Upper lobe of right lung (tissue), 1 donor: ENCODE data around the gene KCTD12. TPM values are rescaled to one million over a fixed set of nuclear protein-coding genes. Genes with fewer than 3 reads are reported as not detected.

Experiments
- ATAC-seq: fragments of 200-7000 bp; cut with Tn5 transposase; one replicate; pipeline ENCODE4 v1.9.1; 2020; ENCODE audit warnings: mild to moderate bottlenecking, moderate library complexity
- DNase-seq: peaks from one replicate; pipeline ENCODE4 v3.0.0-alpha.2; 2020
- H3K27ac ChIP-seq: fragments of 200-600 bp; one replicate; pipeline ENCODE4 v1.8.0; 2022
- H3K27me3 ChIP-seq: fragments of 200-600 bp; one replicate; pipeline ENCODE4 v1.8.0; 2022; ENCODE audit warnings: mild to moderate bottlenecking
- H3K36me3 ChIP-seq: fragments of 200-600 bp; one replicate; pipeline ENCODE4 v1.8.0; 2022
- H3K4me1 ChIP-seq: fragments of 200-600 bp; one replicate; pipeline ENCODE4 v1.8.0; 2022
- H3K4me3 ChIP-seq: fragments of 200-600 bp; one replicate; pipeline ENCODE4 v1.8.0; 2022; ENCODE audit warnings: mild to moderate bottlenecking
- H3K9me3 ChIP-seq: fragments of 200-600 bp; one replicate; pipeline ENCODE4 v1.8.0; 2022
- intact Hi-C: fragments of 100-400 bp; cut with DNase I; formaldehyde crosslinking; loops from one replicate; pipeline ENCODE4 v1.11.0; 2022
- total RNA-seq: library from RNA; stranded (reverse); fragmentation: NEBNext Ultra II Directional; extraction: Animal tissue kit (Norgen Biotek cat#: 25700); gene quantifications from one replicate; pipeline ENCODE4 v1.2.1, GENCODE V29; 2021
- TF ChIP-seq, protein P1 (sequence below): fragments of 200-600 bp; IDR thresholded peaks from one replicate; pipeline ENCODE4 v1.8.0; 2022; ENCODE audit warnings: antibody characterized with exemption
- donor health status: DM: no; HTN: yes; CAD: no; lungs with severe emphysema.

The KCTD12 gene
- total RNA-seq, 1 donor from 2014 or later, result 152 TPM

DNA sequence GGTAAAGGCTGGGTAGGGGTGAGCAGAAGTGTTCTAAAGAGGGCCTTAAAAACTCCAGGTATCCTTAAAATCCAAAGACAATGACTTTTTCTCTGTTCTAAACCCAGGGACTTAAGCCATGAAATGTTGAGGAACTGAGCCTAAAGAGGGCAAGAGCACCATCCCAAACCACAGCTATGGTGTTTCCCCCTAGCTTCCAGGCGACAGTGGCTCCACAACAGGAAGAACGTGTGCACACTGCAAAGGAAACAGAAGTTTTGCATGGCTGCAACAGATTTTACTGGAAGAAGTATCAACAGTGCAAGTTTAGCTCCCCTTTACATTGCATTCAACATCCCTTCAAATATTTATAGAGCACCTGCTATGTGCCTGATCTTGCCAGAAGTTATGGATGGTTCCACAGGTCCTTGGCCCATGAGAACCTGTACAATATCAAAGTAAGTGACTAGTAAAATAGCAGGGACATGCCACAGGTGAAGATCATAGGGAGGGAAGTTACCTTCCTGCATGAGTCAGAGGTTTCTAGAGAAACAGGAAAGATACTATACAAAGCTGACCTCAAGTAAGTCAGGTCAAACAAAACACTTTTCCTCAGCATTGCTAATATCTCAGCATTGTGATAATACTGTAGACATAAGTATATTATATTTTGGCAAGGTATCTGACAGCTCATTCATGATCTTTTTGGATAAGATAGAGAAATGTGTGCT lies 8.4 kb upstream of the KCTD12 start:
- peak; percentile 54 for ATAC-seq
- no peak for DNase-seq
- intact Hi-C loops, result no loop called here
- H3K9me3 ChIP-seq, result no peaks in the 10 kb centered on the region
- H3K36me3 ChIP-seq, result no peaks in the 10 kb centered on the region
- H3K27ac ChIP-seq, result no peak overlapping the region
- TF ChIP-seq, protein P1, sequence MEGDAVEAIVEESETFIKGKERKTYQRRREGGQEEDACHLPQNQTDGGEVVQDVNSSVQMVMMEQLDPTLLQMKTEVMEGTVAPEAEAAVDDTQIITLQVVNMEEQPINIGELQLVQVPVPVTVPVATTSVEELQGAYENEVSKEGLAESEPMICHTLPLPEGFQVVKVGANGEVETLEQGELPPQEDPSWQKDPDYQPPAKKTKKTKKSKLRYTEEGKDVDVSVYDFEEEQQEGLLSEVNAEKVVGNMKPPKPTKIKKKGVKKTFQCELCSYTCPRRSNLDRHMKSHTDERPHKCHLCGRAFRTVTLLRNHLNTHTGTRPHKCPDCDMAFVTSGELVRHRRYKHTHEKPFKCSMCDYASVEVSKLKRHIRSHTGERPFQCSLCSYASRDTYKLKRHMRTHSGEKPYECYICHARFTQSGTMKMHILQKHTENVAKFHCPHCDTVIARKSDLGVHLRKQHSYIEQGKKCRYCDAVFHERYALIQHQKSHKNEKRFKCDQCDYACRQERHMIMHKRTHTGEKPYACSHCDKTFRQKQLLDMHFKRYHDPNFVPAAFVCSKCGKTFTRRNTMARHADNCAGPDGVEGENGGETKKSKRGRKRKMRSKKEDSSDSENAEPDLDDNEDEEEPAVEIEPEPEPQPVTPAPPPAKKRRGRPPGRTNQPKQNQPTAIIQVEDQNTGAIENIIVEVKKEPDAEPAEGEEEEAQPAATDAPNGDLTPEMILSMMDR, result no peak
- H3K4me3 ChIP-seq, result no peak overlapping the region
- no peaks in the 10 kb centered on the region for H3K27me3 ChIP-seq
- no peaks in the 10 kb centered on the region for H3K4me1 ChIP-seq

DNA sequence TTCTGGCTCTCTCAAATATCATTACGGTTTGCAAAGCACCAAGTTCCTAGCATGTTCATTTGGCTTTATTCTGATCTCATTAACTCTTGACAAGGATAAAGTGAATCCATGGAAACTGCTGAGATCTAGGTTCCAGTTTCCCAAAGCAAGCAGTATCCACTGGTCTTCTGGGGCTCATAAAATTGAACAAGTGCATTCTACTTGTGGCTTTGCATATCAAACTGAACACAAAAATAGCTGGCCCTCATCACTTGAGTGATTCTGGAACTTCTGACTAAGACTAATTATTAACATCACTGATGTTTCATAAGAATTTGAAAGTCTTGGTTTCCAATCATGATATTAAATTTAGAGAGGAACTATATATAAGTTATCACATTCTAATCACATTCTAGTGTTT lies 6.3 kb upstream of the KCTD12 start:
- intact Hi-C loops, result no loop called here
- TF ChIP-seq, protein P1, result no peak

DNA sequence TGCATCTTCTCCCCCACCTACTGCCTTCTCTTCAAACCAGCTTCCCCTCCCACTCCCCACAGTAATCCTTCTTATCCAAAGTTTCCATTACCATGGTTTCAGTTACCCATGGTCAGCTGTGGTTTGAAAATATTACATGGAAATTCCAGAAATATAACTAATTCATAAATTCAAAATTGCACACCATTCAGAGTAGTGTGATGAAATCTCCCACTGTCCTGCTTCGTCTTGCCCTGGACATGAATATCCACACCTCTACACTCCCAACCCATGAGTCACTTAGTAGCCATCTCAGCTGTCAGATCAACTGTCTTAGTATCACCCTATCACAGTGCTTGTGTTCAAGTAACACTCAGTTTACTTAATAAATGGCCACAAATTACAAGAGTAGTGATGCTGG lies 3.8 kb upstream of the KCTD12 start:
- H3K4me3 ChIP-seq, result no peak overlapping the region
- intact Hi-C loops, result no loop called here
- TF ChIP-seq, protein P1, result no peak
- H3K27ac ChIP-seq, result no peak overlapping the region
- no peaks in the 10 kb centered on the region for H3K9me3 ChIP-seq
- no peak for ATAC-seq
- peaks cover 7% of the 10 kb centered on the region for H3K4me1 ChIP-seq
- H3K36me3 ChIP-seq, result no peaks in the 10 kb centered on the region
- H3K27me3 ChIP-seq, result no peaks in the 10 kb centered on the region
- no peak for DNase-seq

More for the DNA sequence above, 6.3 kb upstream of the KCTD12 start:
- Histone ChIP-seq H3K27me3 (no peaks in the 10 kb centered on the region), H3K4me3 (no peak overlapping the region), H3K9me3 (no peaks in the 10 kb centered on the region), H3K27ac (no peak overlapping the region), H3K4me1 (peaks cover 2% of the 10 kb centered on the region), H3K36me3 (no peaks in the 10 kb centered on the region)
- DNase-seq, result no peak
- ATAC-seq, result no peak

DNA sequence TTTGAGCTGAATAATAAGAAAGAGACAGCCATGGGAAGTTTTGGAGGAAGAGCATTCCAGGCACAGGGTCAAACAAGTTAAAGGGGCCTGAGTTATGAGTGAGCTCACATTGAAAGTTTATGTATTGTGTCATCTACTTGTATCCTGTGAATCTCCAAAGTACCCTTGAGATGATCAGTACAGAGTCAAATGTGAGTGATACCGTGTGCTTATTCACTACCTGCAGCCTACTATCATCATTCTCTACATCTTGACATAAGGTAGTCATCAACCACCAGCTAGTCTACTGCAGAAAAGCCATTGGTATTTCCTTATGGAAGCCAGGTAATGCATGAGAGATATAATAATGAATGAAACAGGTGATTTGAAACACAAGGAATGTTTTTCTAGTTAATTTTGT lies 3.0 kb upstream of the KCTD12 start:
- intact Hi-C loops, result loop anchor here (10.0 kb wide), 1 partner anchor 224 kb away; no protein-coding TSS in a partner anchor

DNA sequence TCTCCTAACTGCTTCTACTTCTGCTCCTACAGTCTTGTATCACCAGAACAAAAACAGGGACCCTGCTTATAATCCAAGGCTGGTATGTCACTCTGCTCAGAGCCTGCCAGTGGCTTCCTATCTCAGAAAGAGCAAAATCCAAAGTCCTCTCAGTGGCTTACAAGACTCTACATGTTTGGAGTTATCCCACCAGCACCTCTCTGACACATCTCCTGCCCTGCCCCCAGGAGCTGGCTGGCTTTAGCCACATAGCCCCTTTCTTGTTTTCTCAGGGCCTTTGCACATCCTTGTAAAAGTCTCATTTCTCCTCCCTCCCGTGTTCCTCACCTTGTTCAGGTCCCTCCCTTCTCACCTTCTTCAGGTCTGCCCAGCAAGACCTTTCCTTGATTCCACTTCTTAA lies 2.2 kb upstream of the KCTD12 start:
- no peak for ATAC-seq
- DNase-seq, result no peak
- Histone ChIP-seq H3K9me3 (no peaks in the 10 kb centered on the region), H3K4me3 (no peak overlapping the region), H3K27me3 (no peaks in the 10 kb centered on the region), H3K36me3 (no peaks in the 10 kb centered on the region), H3K4me1 (peaks cover 7% of the 10 kb centered on the region), H3K27ac (no peak overlapping the region)
- TF ChIP-seq, protein P1, result no peak
- intact Hi-C loops, result loop anchor here (10.0 kb wide), 1 partner anchor 224 kb away; no protein-coding TSS in a partner anchor

More for the DNA sequence above, 3.0 kb upstream of the KCTD12 start:
- TF ChIP-seq, protein P1, result no peak
- Histone ChIP-seq H3K4me3 (no peak overlapping the region), H3K4me1 (peaks cover 7% of the 10 kb centered on the region), H3K36me3 (no peaks in the 10 kb centered on the region), H3K27me3 (no peaks in the 10 kb centered on the region), H3K27ac (no peak overlapping the region), H3K9me3 (no peaks in the 10 kb centered on the region)
- ATAC-seq (no peak), DNase-seq (no peak)
